Ammon's horn (tissue), 1 donor: Measurements from ENCODE around the gene HLA-A.
"Not testable (repeated sequence)": the region's sequence is repeated elsewhere in the genome, so short reads cannot be mapped to it uniquely, and the experiment has no call there.

Experiments used
- DNase-seq: peaks from one replicate; pipeline ENCODE4 v3.0.0-alpha.2; 2016; ENCODE audit warnings: low spot score

HLA-A gene

DNA sequence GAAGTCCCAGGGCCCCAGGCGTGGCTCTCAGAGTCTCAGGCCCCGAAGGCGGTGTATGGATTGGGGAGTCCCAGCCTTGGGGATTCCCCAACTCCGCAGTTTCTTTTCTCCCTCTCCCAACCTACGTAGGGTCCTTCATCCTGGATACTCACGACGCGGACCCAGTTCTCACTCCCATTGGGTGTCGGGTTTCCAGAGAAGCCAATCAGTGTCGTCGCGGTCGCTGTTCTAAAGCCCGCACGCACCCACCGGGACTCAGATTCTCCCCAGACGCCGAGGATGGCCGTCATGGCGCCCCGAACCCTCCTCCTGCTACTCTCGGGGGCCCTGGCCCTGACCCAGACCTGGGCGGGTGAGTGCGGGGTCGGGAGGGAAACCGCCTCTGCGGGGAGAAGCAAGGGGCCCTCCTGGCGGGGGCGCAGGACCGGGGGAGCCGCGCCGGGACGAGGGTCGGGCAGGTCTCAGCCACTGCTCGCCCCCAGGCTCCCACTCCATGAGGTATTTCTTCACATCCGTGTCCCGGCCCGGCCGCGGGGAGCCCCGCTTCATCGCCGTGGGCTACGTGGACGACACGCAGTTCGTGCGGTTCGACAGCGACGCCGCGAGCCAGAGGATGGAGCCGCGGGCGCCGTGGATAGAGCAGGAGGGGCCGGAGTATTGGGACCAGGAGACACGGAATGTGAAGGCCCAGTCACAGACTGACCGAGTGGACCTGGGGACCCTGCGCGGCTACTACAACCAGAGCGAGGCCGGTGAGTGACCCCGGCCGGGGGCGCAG is at the start of gene HLA-A:
Gene HLA-A, plus strand, starts transcription at position 258 of the 778 bp plus-strand sequence. Its CDS starts 22 bp downstream, at position 280.
- peak; percentile 98 for DNase-seq

DNA sequence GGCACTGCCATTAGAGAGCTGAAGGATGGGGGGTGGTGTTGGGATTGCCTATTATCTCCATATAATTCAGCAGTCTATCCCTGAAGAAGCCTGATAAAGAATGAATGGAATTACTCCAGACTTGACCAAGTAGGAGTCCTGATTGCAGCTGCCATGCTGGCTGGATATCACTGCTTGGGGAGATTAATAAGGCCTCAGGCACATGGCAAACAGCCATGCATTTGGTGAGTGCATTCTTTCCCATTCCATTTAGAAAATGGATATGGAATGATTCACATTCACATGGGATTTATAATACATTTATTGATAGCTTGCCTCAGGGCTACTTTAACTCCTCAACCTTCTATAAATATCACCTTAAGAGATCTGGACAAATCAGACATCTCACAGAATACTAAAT is 49.6 kb upstream of the HLA-A start:
- no peak for DNase-seq

DNA sequence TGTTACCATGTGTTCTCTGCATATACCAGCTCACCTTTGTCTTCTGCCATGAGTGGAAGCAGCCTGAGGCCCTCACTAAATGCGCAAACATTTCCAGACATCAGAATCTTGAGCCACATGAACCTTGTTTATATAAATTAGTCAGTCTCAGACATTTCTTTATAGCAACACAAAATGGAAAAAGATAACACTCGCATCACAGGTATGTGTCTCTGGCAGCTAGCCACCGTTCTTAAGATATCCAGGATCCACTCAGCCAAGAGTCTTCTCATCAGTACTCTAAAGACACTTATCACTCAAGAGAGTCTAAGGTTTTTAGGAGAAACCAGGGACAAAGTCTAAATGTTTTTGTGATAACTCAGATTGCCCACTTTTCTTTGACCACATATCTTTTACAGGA is 43.1 kb upstream of the HLA-A start:
- no peak for DNase-seq

DNA sequence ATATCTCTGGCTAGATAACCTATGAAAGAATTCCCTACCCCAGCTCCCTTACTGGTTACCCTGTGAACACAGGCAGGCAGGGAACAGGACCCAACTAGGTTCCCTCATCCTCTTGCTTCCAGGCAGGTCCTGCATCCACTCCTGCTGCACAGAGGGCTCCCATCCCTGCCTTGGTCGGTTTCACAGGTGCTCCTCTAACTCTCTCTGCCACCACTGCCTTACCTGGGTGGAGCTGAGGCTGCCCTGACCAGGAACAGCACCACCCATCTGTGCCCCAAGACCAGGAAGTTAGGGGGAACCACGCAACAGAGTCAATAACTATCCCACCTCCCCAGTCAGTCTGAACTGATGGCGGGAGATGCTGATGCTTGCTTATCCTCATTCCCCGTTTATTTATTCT is 37.0 kb upstream of the HLA-A start:
- no peak for DNase-seq

DNA sequence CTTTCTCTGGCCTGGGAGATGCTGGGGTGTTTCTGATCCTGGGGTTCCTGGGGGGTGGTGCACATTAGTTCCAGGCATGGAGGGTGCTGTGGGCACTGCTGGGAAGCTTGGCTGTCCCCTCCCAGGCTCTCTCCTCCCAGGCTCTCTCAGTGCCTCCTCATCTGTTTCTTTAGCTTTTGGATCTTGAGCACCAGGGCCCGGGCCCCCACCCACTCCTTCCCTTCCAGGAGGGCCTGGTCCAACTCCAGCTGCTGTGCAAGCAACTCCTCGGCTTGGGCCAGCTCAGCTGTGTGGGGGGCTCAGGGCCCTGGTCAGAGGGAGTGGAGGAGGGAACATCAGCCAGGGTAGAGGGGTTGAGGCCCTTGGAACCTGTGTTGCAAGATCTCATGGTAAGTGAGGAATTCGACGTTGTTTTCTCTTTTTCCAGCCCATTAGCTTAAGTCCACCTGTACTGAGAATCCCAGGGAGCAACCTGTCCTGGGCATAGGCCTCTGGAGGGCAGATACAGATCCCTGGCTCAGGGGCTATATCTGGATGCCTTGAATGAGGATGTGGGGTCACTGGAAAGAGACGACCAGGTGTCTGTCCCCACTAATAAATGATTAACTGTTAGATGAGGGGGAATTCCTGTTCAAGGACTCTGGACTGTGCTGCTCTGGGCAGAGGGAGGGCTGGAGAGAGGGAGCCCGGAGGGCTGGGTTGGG is 34.5 kb upstream of the HLA-A start:
- DNase-seq = no peak

DNA sequence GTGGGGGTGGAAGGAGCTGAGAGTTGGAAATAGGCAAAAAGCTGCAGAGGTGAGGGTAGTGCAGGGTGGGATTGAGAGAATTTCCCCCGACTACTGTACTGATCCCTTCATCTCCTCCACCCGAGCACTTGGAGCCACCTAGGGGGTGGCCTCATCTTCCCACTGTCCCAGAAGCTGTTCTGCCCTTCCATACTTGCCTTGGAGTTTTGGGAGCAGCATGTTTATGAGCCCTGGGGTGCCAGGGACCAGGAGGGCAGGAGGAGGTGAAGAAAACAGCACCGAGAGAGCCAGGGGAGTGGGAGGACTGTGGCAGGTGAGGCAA is 34.0 kb upstream of the HLA-A start:
- DNase-seq = no peak

DNA sequence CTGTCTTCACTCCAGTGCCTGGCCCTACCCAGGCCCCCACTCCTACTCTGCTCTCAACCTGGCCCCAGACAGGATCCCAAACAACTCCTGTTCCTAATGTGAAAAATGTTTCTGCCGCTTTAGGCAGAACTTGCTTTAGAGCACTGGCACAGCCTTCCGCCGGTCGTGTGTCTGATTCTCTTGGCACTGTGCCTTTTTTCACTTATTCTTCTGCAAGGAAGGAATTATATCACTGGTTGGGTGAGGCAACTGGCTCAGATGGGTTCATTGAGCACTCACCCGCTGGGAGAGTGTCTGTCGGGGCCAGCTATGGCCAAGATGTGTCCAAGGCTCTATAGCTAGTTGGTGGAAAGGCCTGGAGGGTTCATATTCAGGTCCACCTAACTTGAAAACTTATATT is 33.6 kb upstream of the HLA-A start:
- no peak for DNase-seq

DNA sequence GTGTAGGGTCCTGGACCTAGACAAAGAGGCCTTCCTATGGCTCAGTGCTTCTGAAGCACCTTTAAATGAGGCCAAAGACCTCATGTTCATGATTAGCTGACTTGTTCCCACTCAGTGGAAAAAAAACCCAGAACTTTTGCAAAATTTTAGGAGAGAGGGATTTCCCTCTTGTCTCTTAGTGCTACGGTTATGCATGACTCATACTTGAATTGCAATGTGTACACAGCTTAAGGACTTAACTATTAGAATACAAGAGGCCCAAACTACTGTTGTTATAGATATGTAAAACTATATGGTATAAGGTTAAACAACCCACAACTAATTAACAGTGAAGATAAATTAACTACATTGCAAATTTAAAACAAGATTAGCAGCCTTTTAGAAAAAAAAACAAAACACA is 32.3 kb upstream of the HLA-A start:
- DNase-seq = no peak

DNA sequence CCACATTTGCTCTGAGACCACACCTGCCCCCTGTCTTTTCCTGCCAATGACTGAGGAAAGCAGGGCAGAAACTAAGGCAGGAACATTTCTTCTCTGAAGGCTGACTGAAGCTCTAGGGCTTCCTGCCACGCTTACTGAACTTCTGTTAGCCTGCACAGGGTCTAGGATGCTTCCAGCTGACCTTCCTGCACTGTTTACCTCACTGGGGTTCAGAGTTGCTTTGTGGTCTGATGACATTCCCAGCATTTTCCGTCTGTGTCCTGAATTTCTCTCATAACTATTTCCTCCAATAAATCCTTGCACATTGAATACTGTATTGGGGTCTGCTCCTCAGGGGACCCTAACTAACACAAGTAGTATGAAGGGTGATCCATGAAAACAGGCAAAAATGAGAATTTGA is 29.5 kb upstream of the HLA-A start:
- DNase-seq = no peak

DNA sequence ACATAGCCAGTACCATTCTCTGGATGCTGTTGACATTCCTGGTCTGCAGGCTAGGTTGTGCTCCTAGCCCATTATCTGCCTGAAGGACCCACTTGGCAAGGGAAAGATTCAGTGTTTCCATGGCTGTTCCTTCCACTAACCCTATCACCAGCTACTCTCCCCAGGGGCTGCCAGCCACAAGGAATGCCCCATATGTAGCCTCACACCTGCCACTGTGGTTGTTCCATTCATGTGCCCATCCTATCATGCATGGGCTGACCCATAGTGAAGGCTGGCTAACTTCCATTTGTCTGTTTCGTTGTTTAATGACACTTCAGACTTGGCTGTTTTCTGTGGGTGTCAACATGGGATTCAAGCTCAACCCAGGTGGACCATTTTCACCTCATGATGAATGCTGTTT is 25.6 kb upstream of the HLA-A start:
- DNase-seq = no peak

DNA sequence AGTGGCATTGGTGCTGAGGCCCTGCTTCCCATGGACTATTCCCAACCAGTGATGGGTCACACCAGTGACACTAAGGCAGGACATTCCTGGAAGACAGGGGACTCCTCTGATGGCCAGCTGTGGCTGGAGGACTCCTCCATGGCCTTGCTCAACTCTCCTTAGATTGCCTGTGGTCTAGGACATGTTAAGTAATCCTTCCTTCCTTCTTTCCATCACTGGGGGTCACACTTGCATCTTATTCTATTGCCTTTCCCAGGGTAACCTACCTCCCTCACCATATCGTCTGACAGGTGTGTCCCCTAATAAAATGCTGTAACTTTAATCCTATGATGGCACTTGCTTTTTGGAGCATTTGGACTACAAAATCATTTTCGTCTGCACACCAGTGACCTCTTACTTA is 24.5 kb upstream of the HLA-A start:
- DNase-seq = no peak

DNA sequence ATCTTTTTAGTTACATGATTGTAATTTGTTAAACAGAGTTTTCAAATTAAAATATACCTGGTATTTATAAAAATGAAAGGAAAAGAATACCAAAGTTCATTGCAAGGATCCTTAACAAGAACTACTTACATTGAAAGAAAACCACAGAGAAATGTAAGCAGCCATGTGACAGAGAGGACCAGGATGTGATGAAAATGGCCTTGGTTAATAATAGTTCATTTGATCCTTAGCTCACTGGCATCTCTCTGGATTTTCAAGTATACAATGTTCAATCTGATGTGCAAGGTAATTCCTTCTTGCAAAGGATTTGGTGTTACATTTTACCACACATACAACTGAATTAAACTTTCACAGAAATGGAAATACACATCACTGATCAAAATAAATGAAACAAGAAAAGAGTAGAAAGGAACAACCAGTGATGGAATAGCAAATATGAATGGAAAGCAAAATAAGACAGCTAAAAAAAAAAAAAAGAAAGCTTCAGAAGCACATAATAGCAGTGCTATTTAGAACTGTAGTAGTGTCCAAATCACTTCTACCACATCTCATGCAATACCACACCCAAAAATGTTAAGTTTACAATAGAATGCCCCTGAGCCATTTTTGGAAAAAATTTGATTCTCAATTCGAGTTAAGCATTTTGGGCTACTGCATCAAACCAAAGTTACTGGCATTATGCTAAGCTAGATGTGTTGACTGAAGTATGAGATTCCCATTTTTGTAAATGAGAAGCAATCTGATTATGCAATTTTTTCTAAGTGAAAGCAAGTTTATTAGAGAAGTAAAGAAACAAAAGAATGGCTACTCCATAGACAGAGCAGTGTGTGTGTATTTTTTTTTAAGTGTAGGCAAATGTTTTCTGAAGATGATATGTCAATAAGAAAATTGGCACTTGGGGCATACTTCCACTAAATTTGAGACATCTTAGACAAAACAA is 22.6 kb upstream of the HLA-A start:
- no peak for DNase-seq

DNA sequence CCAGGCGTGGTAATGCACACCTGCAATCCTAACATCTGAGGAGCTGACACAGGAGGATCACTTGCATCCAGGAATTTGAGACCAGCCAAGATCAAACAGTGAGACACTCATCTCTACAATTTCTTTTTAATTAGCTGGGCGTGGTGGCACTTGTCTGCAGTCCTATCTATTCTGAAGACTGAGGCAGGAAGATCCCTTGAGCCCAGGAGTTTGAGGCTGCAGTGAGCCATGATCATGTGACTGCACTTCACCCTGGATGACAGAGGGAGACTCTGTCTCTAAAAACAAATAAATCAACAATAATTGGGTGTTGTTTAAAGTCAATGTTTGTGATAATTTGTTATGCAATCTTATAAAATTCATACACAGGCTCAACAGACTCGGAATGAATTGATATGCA is 18.0 kb upstream of the HLA-A start:
- no peak for DNase-seq

DNA sequence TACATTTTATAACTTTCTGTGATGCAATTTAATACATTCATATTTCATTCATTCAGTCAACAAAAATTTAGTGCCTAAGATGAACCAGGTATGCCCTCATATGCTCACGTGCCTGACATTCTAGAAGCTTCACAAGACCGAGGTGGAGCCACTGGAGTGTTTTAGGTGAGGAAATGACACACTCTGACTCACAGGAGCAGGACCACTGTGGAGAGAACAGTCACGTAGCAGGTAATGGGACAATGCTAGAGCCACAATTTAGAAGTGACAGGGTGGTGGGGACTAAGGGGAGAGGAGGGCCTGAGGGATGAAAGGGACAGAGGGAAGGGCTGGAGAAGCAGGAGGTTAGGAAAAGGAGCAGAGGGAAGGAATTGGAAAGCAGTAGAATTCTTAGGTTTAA is 17.6 kb upstream of the HLA-A start:
- no peak for DNase-seq

DNA sequence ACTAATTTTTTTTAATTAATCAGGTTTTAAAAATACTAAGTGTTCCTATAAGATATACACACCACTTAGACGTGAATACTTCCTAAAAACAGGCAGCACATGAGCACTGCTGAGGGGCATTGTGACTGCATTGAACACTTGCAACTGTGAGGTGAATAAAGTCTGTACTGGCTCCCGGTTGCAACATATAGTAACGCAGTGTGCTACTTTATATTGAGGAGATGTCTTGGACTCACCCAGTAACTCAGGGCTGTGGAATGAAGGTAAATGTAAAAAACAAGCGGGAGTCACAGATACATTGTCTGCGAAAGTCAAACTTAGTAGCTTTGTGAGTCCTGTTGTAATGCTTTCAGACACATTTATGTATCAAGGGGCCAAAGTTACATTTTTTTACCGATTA is 17.0 kb upstream of the HLA-A start:
- DNase-seq = no peak

DNA sequence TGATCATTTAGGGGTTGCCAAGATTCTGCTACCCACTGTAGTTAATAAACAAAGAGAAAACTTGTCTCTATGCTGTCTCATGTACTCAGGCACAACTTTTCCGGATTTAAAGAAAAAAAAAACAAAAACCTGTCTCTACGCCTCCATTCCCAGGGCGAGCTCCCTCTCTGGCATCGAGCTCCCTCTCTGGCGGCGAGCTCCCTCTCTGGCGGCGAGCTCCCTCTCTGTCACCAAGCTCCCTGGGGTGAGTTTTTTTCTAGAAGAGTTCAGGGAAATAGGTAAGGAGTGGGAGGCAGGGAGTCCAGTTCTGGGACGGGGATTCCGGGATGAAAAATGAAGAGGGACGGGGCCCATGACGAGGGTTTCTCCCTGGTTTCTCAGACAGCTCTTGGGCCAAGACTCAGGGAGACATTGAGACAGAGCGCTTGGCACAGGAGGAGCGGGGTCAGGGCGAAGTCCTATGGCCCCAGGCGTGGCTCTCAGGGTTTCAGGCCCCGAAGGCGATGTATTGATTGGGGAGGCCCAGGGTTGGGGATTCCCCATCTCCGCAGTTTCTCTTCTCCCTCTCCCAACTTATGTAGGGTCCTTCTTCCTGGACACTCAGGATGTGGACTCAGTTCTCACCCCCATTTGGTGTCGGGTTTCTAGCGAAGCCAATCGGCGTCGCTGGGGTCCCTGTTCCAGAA is 16.5 kb upstream of the HLA-A start:
- no peak for DNase-seq

DNA sequence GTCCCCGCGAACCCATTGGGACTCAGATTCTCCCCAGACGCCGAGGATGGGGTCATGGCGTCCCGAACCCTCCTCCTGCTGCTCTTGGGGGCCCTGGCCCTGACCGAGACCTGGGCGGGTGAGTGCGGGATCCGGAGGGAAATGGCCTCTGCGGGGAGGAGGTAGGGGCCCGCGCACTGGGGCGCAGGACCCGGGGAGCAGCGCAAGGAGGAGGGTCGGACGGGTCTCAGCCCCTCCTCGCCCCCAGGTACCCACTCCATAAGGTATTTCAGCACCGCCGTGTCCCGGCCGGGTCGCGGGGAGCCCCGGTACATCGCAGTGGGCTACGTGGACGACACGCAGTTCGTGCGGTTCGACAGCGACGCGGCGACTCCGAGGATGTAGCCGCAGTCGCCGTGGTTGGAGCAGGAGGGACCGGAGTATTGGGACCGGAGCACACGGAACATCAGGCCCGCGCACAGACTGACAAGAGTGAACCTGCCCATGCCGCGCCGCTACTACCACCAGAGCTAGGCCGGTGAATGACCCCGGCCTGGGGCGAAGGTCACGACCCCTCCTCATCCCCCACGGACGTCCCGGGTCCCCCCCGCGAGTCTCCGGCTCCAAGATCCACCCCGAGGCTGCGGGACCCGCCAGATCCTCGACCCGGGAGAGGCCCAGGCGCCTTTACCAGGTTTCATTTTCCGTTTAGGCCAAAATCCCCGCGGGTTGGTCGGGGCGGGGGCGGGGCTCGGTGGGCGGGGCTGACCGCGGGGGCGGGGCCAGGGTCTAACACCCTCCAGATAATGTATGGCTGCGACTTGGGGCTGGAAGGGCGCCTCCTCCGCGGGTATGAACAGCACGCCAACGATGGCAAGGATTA is 15.7 kb upstream of the HLA-A start:
- DNase-seq = peak; percentile 62

DNA sequence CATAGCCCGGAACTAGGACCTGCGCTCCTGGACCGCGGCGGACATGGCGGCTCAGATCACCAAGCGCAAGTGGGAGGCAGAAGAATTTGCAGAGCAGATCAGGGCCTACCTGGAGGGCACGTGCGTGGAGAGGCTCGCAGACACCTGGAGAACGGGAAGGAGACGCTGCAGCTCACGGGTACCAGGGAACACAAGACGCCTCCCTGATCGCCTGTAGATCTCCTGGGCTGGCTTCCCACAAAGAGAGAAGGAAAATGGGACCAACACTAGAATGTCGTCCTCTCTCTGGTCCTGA is 15.1 kb upstream of the HLA-A start:
- DNase-seq = no peak

DNA sequence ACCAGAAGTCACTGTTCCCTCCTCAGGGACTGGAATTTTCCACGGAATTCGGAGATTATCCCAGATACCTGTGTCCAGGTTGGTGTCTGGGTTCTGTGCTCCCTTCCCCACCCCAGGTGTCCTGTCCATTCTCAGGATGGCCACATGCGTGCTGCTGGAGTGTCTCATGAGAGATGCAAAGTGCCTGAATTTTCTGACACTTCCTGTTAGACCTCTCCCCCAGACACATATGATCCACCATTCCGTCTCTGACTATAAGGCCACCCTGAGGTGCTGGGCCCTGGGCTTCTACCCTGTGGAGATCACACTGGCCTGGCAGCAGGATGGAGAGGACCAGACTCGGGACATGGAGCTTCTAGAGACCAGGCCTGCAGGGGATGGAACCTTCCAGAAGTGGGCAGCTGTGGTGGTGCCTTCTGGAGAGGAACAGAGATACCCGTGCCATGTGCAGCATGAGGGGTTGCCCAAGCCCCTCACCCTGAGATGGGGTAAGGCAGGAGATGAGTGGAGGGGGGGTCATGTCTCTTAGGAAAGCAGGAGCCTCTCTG is 14.4 kb upstream of the HLA-A start:
- no peak for DNase-seq

DNA sequence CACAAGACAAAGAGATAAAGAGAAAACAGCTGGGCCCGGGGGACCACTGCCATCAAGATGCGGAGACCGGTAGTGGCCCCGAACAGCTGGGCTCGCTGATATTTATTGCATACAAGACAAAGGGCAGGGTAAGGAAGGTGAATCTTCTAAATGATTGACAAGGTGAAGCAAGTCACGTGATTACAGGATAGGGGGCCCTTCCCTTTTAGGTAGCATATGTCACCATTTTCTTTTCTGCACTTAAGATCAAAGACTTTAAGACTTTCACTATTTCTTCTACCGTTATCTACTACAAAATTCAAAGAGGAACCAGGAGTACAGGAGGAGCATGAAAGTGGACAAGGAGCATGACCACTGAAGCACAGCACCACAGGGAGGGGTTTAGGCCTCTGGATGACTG is 12.3 kb upstream of the HLA-A start:
- DNase-seq = not testable (repeated sequence)

DNA sequence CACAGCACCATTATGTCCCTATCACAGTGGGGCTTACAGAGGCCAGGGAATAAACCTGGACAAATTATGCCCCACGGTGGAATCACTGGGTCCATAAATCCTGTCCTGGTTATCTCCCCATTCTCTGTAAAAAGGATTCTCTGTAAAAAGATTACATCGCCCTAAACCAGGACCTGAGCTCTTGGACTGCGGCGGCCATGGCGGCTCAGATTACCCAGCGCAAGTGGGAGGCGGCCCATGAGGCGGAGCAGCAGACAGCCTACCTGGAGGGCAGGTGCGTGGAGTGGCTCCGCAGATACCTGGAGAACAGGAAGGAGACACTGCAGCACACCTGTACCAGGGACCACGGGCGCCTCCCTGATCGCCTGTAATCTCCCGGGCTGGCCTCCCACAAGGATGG is 8.4 kb upstream of the HLA-A start:
- no peak for DNase-seq
